Karpas-422 (cell line): ENCODE measurements around the gene DDX11. TPM values are rescaled to one million over a fixed set of nuclear protein-coding genes. Genes with fewer than 3 reads are reported as not detected.
"Not testable (repeated sequence)": the region's sequence is repeated elsewhere in the genome, so short reads cannot be mapped to it uniquely, and the experiment has no call there.

Experiments used
- DNase-seq: peaks from one replicate; pipeline ENCODE4 v3.0.0-alpha.2; 2015
- H2AFZ ChIP-seq: fragments of 200-600 bp; sonication (generic); 2 replicates; pipeline ENCODE4 v1.6.1; 2014; ENCODE audit warnings: antibody characterized with exemption, low read length, mixed read lengths
- H3K27ac ChIP-seq: fragments of 200-600 bp; sonication (generic); 2 replicates; pipeline ENCODE4 v1.5.1; 2014; ENCODE audit warnings: mild to moderate bottlenecking, low read length, moderate library complexity
- H3K27me3 ChIP-seq: fragments of 200-600 bp; sonication (generic); 2 replicates; pipeline ENCODE4 v1.6.1; 2014; ENCODE audit warnings: low read length, mixed read lengths
- H3K36me3 ChIP-seq: fragments of 200-600 bp; sonication (generic); 2 replicates; pipeline ENCODE4 v1.6.1; 2014; ENCODE audit warnings: low read length, mixed read lengths; ENCODE audit not compliant: insufficient read depth
- H3K4me1 ChIP-seq: fragments of 200-600 bp; sonication (generic); 2 replicates; pipeline ENCODE4 v1.6.1; 2014; ENCODE audit warnings: mild to moderate bottlenecking, low read length, mixed read lengths
- H3K4me2 ChIP-seq: fragments of 200-600 bp; sonication (generic); 2 replicates; pipeline ENCODE4 v1.6.1; 2014; ENCODE audit warnings: low read length, low read depth, mild to moderate bottlenecking; ENCODE audit not compliant: poor library complexity, severe bottlenecking
- H3K4me3 ChIP-seq: fragments of 200-600 bp; sonication (generic); 2 replicates; pipeline ENCODE4 v1.5.1; 2014; ENCODE audit warnings: mild to moderate bottlenecking, antibody characterized with exemption, low read length, mixed read lengths
- H3K79me2 ChIP-seq: fragments of 200-600 bp; sonication (generic); 2 replicates; pipeline ENCODE4 v1.6.1; 2014; ENCODE audit warnings: mild to moderate bottlenecking, low read length, mixed read lengths
- H3K9ac ChIP-seq: fragments of 200-600 bp; sonication (generic); 2 replicates; pipeline ENCODE4 v1.6.0; 2014; ENCODE audit warnings: low read length
- H3K9me2 ChIP-seq: fragments of 200-600 bp; sonication (generic), shearing (Covaris generic); replicated peaks from 2 replicates; pipeline ENCODE4 v1.6.0; 2014; ENCODE audit warnings: mild to moderate bottlenecking, low read length, moderate library complexity; ENCODE audit not compliant: insufficient read depth
- H3K9me3 ChIP-seq: fragments of 300-700, 200-600 bp; sonication (generic); 2 replicates; pipeline ENCODE4 v1.6.1; 2014; ENCODE audit warnings: low read length, mixed read lengths
- H4K20me1 ChIP-seq: fragments of 200-600 bp; sonication (generic); 2 replicates; pipeline ENCODE4 v1.6.1; 2014; ENCODE audit warnings: mild to moderate bottlenecking, antibody characterized with exemption, low read length, low read depth; ENCODE audit not compliant: insufficient read depth
- total RNA-seq: library from RNA; depleted of rRNA; stranded (reverse); fragments of >200 nt; shearing (Covaris generic); gene quantifications from 2 replicates; pipeline ENCODE4 v1.2.3, GENCODE V29; 2014; ENCODE audit warnings: low replicate concordance

DDX11 gene
- total RNA-seq, 1 experiment from 2014 or later = 27.0 TPM

- not testable (repeated sequence) for H3K79me2 ChIP-seq, H3K4me2 ChIP-seq, H3K36me3 ChIP-seq, DNase-seq, H3K4me3 ChIP-seq, H4K20me1 ChIP-seq, H3K9me3 ChIP-seq, H3K27me3 ChIP-seq, H2AFZ ChIP-seq, H3K27ac ChIP-seq, H3K4me1 ChIP-seq, H3K9me2 ChIP-seq, H3K9ac ChIP-seq
These were observed 31.1 kb downstream of the DDX11 start for GRCh38 chr12:31104773-31105172.

- no peaks in the 10 kb centered on the region for H3K36me3 ChIP-seq
- no peaks in the 10 kb centered on the region for H3K4me1 ChIP-seq
- no peak overlapping the region for H3K4me3 ChIP-seq
- no peak overlapping the region for H3K4me2 ChIP-seq
- no peaks in the 10 kb centered on the region for H3K27me3 ChIP-seq
- H3K9me2 ChIP-seq = no peaks in the 10 kb centered on the region
- no peak overlapping the region for H3K9ac ChIP-seq
- H3K9me3 ChIP-seq = no peaks in the 10 kb centered on the region
- H2AFZ ChIP-seq = no peak overlapping the region
- H4K20me1 ChIP-seq = no peaks in the 10 kb centered on the region
- H3K79me2 ChIP-seq = no peaks in the 10 kb centered on the region
- no peak for DNase-seq
- no peak overlapping the region for H3K27ac ChIP-seq
These were observed 32.0 kb downstream of the DDX11 start for GRCh38 chr12:31105668-31106067.

- H3K9me3 ChIP-seq = no peaks in the 10 kb centered on the region
- no peaks in the 10 kb centered on the region for H3K9me2 ChIP-seq
- H3K79me2 ChIP-seq = no peaks in the 10 kb centered on the region
- no peak for DNase-seq
- no peaks in the 10 kb centered on the region for H3K27me3 ChIP-seq
- no peak overlapping the region for H3K9ac ChIP-seq
- no peaks in the 10 kb centered on the region for H3K36me3 ChIP-seq
- H3K27ac ChIP-seq = no peak overlapping the region
- H3K4me1 ChIP-seq = no peaks in the 10 kb centered on the region
- H2AFZ ChIP-seq = no peak overlapping the region
- no peaks in the 10 kb centered on the region for H4K20me1 ChIP-seq
- no peak overlapping the region for H3K4me2 ChIP-seq
- H3K4me3 ChIP-seq = no peak overlapping the region
These were observed 32.6 kb downstream of the DDX11 start for GRCh38 chr12:31106101-31106803.

- not testable (repeated sequence) for H4K20me1 ChIP-seq, H3K4me1 ChIP-seq, H3K4me2 ChIP-seq, H3K9me3 ChIP-seq, H3K79me2 ChIP-seq, H3K4me3 ChIP-seq, H3K36me3 ChIP-seq, H2AFZ ChIP-seq, H3K9ac ChIP-seq, H3K27ac ChIP-seq, H3K9me2 ChIP-seq, DNase-seq, H3K27me3 ChIP-seq
These were observed 36.1 kb downstream of the DDX11 start for GRCh38 chr12:31109773-31110172.

GRCh38 chr12:31110263-31110662 lies 36.6 kb downstream of the DDX11 start:
- not testable (repeated sequence) for H3K27ac ChIP-seq, H3K27me3 ChIP-seq, H3K79me2 ChIP-seq, H3K9ac ChIP-seq, H3K4me3 ChIP-seq, H2AFZ ChIP-seq, H4K20me1 ChIP-seq, H3K9me3 ChIP-seq, H3K36me3 ChIP-seq, DNase-seq, H3K9me2 ChIP-seq, H3K4me1 ChIP-seq, H3K4me2 ChIP-seq

- not testable (repeated sequence) for H3K4me3 ChIP-seq, H3K27ac ChIP-seq, H3K9me2 ChIP-seq, H3K4me1 ChIP-seq, DNase-seq, H3K27me3 ChIP-seq, H3K79me2 ChIP-seq, H2AFZ ChIP-seq, H3K4me2 ChIP-seq, H4K20me1 ChIP-seq, H3K36me3 ChIP-seq, H3K9ac ChIP-seq, H3K9me3 ChIP-seq
These were observed 41.5 kb downstream of the DDX11 start for GRCh38 chr12:31115092-31115601.

GRCh38 chr12:31116846-31117202 lies 43.2 kb downstream of the DDX11 start:
- not testable (repeated sequence) for H3K4me2 ChIP-seq, H3K9me3 ChIP-seq, H3K9me2 ChIP-seq, H3K79me2 ChIP-seq, H4K20me1 ChIP-seq, H2AFZ ChIP-seq, H3K4me3 ChIP-seq, H3K4me1 ChIP-seq, H3K9ac ChIP-seq, H3K27me3 ChIP-seq, H3K36me3 ChIP-seq, H3K27ac ChIP-seq, DNase-seq

GRCh38 chr12:31117203-31118011 lies 43.7 kb downstream of the DDX11 start:
- Histone ChIP-seq H3K4me1 (no peaks in the 10 kb centered on the region), H2AFZ (no peak overlapping the region), H3K4me2 (no peak overlapping the region), H3K27me3 (no peaks in the 10 kb centered on the region), H3K4me3 (no peak overlapping the region), H3K36me3 (no peaks in the 10 kb centered on the region), H3K9me3 (no peaks in the 10 kb centered on the region), H3K9me2 (no peaks in the 10 kb centered on the region), H3K79me2 (no peaks in the 10 kb centered on the region), H4K20me1 (no peaks in the 10 kb centered on the region), H3K27ac (no peak overlapping the region), H3K9ac (no peak overlapping the region)
- peak; percentile 65 for DNase-seq
